HCT116 (cell line): ENCODE results near the gene ANKRD55. TPM values are rescaled to one million over a fixed set of nuclear protein-coding genes. Genes with fewer than 3 reads are reported as not detected.

Experiments
- ATAC-seq: fragments of 200-7000 bp; cut with Tn5 transposase; 2 replicates; pipeline ENCODE4 v1.9.1; 2020; ENCODE audit warnings: mild to moderate bottlenecking, moderate library complexity
- BruUV-seq: library from RNA; stranded (reverse); fragments of 400-500 nt; replicated peaks from 2 replicates; lab custom pipeline; 2021; lab: Mats Ljungman, UMichigan
- CTCF ChIA-PET: fragments of 300-600 bp; sonication (Branson Sonifier 250); formaldehyde crosslinking; loops from one replicate; lab custom pipeline; 2021; ENCODE audit warnings: antibody characterized with exemption; lab: Charles Lee
- POLR2A ChIA-PET: fragments of 300-600, 350-600 bp; sonication (Branson Sonifier 250); formaldehyde crosslinking; loops from one replicate; lab custom pipeline; 2021; ENCODE audit warnings: antibody characterized with exemption; lab: Charles Lee
- RAD21 ChIA-PET, 2 experiments: fragments of 300-600 bp; sonication (Branson Sonifier 250); formaldehyde crosslinking; loops; one replicate each; lab custom pipeline; 2023; ENCODE audit warnings: low total read pairs in 2 of 2; ENCODE audit not compliant: uncharacterized antibody in 2 of 2, unreplicated experiment in 2 of 2, low non-redundant PET in 1 of 2; lab: Charles Lee
- DNase-seq: peaks from one replicate; pipeline ENCODE4 v3.0.0-alpha.2; 2010; ENCODE audit warnings: low read depth, low spot score
- H2AFZ ChIP-seq: fragments of 200-600 bp; shearing (Covaris generic), sonication (generic); 2 replicates; pipeline ENCODE4 v1.6.1; 2017; ENCODE audit warnings: low read depth, mixed run types, mixed read lengths, antibody characterized with exemption, low read length; ENCODE audit not compliant: poor library complexity, severe bottlenecking
- H3K27ac ChIP-seq: 2 replicates; pipeline ENCODE4 v1.5.1; 2012; ENCODE audit warnings: low read depth, low read length
- H3K27me3 ChIP-seq: fragments of 200-600 bp; sonication (generic); 2 replicates; pipeline ENCODE4 v1.6.1; 2016; ENCODE audit warnings: mixed run types, low read length, mixed read lengths; ENCODE audit not compliant: insufficient read depth
- H3K36me3 ChIP-seq, 2 experiments: fragments of 200-500 bp in 1 of 2; fragments of 200-600 bp in 1 of 2; sonication (Bioruptor generic) in 1 of 2; sonication (generic) in 1 of 2; 2 replicates each; pipeline versions ENCODE4 v1.5.1 to v1.6.1; 2014 to 2016; ENCODE audit warnings: low read length in 2 of 2, inconsistent platforms in 1 of 2, mixed read lengths in 1 of 2, mixed run types in 1 of 2; ENCODE audit not compliant: insufficient read depth in 2 of 2, control insufficient read depth in 1 of 2
- H3K4me1 ChIP-seq, 2 experiments: fragments of 200-600 bp in 1 of 2; sonication (generic) in 1 of 2; 2 replicates each; pipeline versions ENCODE4 v1.5.1 to v1.6.1; 2012 to 2017; ENCODE audit warnings: low read length in 2 of 2, inconsistent platforms in 1 of 2, mild to moderate bottlenecking in 1 of 2, mixed read lengths in 1 of 2, mixed run types in 1 of 2, moderate library complexity in 1 of 2; ENCODE audit not compliant: insufficient read depth in 2 of 2, control insufficient read depth in 1 of 2
- H3K4me2 ChIP-seq: fragments of 200-600 bp; sonication (generic); 2 replicates; pipeline ENCODE4 v1.6.1; 2017; ENCODE audit warnings: mixed run types, low read length, mixed read lengths
- H3K4me3 ChIP-seq, 2 experiments: fragments of 200-600 bp in 1 of 2; sonication (generic) in 1 of 2; replicated peaks in 1 of 2; 2 replicates each; pipeline ENCODE4 v1.5.1; 2011 to 2016; ENCODE audit warnings: low read length in 2 of 2, control low read depth in 1 of 2, low read depth in 1 of 2, mild to moderate bottlenecking in 1 of 2, mixed read lengths in 1 of 2, mixed run types in 1 of 2
- H3K79me2 ChIP-seq: fragments of 200-600 bp; sonication (generic); 2 replicates; pipeline ENCODE4 v1.6.1; 2017; ENCODE audit warnings: mild to moderate bottlenecking, mixed run types, low read length, moderate library complexity, mixed read lengths; ENCODE audit not compliant: insufficient read depth
- H3K9ac ChIP-seq: fragments of 200-600 bp; sonication (generic); 2 replicates; pipeline ENCODE4 v1.6.1; 2016; ENCODE audit warnings: low read length, mixed read lengths
- H3K9me2 ChIP-seq: fragments of 200-600 bp; sonication (generic), shearing (Covaris generic); 2 replicates; pipeline ENCODE4 v1.6.1; 2017; ENCODE audit warnings: mixed run types, mild to moderate bottlenecking, moderate library complexity; ENCODE audit not compliant: insufficient read depth
- H3K9me3 ChIP-seq, 2 experiments: fragments of 200-500 bp in 1 of 2; fragments of 200-600 bp in 1 of 2; sonication (Bioruptor generic) in 1 of 2; sonication (generic) in 1 of 2; 2 replicates each; pipeline ENCODE4 v1.6.1; 2014 to 2017; ENCODE audit warnings: low read length in 2 of 2, mixed read lengths in 2 of 2, inconsistent platforms in 1 of 2, low read depth in 1 of 2, mild to moderate bottlenecking in 1 of 2, mixed run types in 1 of 2, moderate library complexity in 1 of 2; ENCODE audit not compliant: control insufficient read depth in 1 of 2, insufficient read depth in 1 of 2
- H4K20me1 ChIP-seq: fragments of 200-600 bp; sonication (generic), shearing (Covaris generic); 2 replicates; pipeline ENCODE4 v1.6.1; 2017; ENCODE audit warnings: mixed run types, mild to moderate bottlenecking, moderate library complexity; ENCODE audit not compliant: insufficient read depth
- CEBPB ChIP-seq: IDR thresholded peaks from 2 replicates; pipeline ENCODE4 v1.6.1; 2012; ENCODE audit warnings: low read depth
- EZH2 ChIP-seq: fragments of 200-600 bp; sonication (generic); IDR thresholded peaks from 2 replicates; pipeline ENCODE4 v1.6.1; 2017; ENCODE audit warnings: antibody characterized with exemption, mixed run types
- JUND ChIP-seq: IDR thresholded peaks from 2 replicates; pipeline ENCODE4 v1.6.1; 2012
- POLR2A ChIP-seq: IDR thresholded peaks from 2 replicates; pipeline ENCODE4 v1.7.0; 2011; ENCODE audit warnings: borderline replicate concordance; ENCODE audit not compliant: insufficient read depth, insufficient read length; ENCODE audit errors: extremely low read depth
- SIN3A ChIP-seq: IDR thresholded peaks from 2 replicates; pipeline ENCODE4 v1.6.1; 2012; ENCODE audit warnings: low read depth
- ZFX ChIP-seq: fragments of 450-650 bp; IDR thresholded peaks from 2 replicates; pipeline ENCODE4 v1.6.1; 2017
- ZNF274 ChIP-seq: fragments of 200-500 bp; sonication (Bioruptor generic); IDR thresholded peaks from 2 replicates; pipeline ENCODE4 v1.6.1; 2014; ENCODE audit warnings: mild to moderate bottlenecking, low read depth, low read length, inconsistent platforms
- intact Hi-C: fragments of 100-400 bp; cut with micrococcal nuclease; formaldehyde crosslinking; loops from 2 replicates; pipeline ENCODE4 v1.10.0; 2022
- total RNA-seq: library from RNA; stranded (reverse); gene quantifications from one replicate; pipeline ENCODE4 v1.2.1, GENCODE V29; 2021; ENCODE audit not compliant: unreplicated experiment
- TF ChIP-seq, protein P1 (sequence below): IDR thresholded peaks from 2 replicates; pipeline ENCODE4 v1.6.1; 2012; ENCODE audit warnings: low read depth
- TF ChIP-seq, protein P2 (sequence below): IDR thresholded peaks from 2 replicates; pipeline ENCODE4 v1.6.1; 2012
- TF ChIP-seq, protein P3 (sequence below), 3 experiments: fragments of 200-600 bp in 1 of 3; sonication (generic) in 1 of 3; IDR thresholded peaks in 2 of 3; conservative IDR thresholded peaks in 1 of 3; 2 replicates each; pipeline ENCODE4 v1.5.1; 2012 to 2017; ENCODE audit warnings: low read depth in 2 of 3, low read length in 2 of 3, antibody characterized with exemption in 1 of 3, borderline replicate concordance in 1 of 3, control low read depth in 1 of 3, mild to moderate bottlenecking in 1 of 3, mixed read lengths in 1 of 3, mixed run types in 1 of 3, moderate library complexity in 1 of 3; ENCODE audit not compliant: insufficient read depth in 1 of 3

ANKRD55 gene
- total RNA-seq, 1 experiment from 2014 or later, result not detected

DNA sequence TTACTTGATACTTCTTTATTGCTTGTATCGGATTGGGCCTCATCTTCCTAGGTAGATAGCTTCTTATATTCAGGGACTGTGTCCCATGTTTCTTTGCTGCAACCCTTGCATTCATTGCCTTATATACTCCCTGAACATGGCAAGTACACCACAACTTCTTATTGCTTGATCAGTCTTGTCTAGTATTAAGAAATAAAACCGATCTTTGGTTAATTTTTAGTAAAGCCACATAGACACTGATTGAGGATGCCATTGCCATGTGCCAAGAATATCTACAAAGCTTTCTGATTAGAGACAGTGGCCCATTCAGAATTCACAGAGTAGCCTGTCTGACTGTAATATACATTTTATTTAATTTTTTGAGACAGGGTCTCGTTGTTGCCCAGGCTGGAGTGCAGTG, 34.7 kb upstream of the ANKRD55 start:
- DNase-seq (no peak), ATAC-seq (no peak)
- H3K36me3 ChIP-seq, result no peaks in the 10 kb centered on the region
- H3K79me2 ChIP-seq, result no peaks in the 10 kb centered on the region
- RAD21 ChIA-PET, result no interaction called here
- H3K9ac ChIP-seq, result no peak overlapping the region
- H3K9me2 ChIP-seq, result no peaks in the 10 kb centered on the region
- CTCF ChIA-PET, result interaction anchor here (7.8 kb wide), 1 partner anchor 570 kb away, joined by 124 read pairs; no protein-coding TSS in a partner anchor
- no TSS peak for BruUV-seq
- peaks cover 0 to 6% of the 10 kb centered on the region in 2 experiments; a peak in 1 of 4 replicates for H3K4me1 ChIP-seq
- H3K4me2 ChIP-seq, result no peak overlapping the region
- no peak for TF ChIP-seq JUND
- TF ChIP-seq, protein P1, sequence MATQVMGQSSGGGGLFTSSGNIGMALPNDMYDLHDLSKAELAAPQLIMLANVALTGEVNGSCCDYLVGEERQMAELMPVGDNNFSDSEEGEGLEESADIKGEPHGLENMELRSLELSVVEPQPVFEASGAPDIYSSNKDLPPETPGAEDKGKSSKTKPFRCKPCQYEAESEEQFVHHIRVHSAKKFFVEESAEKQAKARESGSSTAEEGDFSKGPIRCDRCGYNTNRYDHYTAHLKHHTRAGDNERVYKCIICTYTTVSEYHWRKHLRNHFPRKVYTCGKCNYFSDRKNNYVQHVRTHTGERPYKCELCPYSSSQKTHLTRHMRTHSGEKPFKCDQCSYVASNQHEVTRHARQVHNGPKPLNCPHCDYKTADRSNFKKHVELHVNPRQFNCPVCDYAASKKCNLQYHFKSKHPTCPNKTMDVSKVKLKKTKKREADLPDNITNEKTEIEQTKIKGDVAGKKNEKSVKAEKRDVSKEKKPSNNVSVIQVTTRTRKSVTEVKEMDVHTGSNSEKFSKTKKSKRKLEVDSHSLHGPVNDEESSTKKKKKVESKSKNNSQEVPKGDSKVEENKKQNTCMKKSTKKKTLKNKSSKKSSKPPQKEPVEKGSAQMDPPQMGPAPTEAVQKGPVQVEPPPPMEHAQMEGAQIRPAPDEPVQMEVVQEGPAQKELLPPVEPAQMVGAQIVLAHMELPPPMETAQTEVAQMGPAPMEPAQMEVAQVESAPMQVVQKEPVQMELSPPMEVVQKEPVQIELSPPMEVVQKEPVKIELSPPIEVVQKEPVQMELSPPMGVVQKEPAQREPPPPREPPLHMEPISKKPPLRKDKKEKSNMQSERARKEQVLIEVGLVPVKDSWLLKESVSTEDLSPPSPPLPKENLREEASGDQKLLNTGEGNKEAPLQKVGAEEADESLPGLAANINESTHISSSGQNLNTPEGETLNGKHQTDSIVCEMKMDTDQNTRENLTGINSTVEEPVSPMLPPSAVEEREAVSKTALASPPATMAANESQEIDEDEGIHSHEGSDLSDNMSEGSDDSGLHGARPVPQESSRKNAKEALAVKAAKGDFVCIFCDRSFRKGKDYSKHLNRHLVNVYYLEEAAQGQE, result no peak
- no peak for TF ChIP-seq ZNF274
- TF ChIP-seq, protein P2, sequence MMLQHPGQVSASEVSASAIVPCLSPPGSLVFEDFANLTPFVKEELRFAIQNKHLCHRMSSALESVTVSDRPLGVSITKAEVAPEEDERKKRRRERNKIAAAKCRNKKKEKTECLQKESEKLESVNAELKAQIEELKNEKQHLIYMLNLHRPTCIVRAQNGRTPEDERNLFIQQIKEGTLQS, result no peak
- TF ChIP-seq, protein P3, sequence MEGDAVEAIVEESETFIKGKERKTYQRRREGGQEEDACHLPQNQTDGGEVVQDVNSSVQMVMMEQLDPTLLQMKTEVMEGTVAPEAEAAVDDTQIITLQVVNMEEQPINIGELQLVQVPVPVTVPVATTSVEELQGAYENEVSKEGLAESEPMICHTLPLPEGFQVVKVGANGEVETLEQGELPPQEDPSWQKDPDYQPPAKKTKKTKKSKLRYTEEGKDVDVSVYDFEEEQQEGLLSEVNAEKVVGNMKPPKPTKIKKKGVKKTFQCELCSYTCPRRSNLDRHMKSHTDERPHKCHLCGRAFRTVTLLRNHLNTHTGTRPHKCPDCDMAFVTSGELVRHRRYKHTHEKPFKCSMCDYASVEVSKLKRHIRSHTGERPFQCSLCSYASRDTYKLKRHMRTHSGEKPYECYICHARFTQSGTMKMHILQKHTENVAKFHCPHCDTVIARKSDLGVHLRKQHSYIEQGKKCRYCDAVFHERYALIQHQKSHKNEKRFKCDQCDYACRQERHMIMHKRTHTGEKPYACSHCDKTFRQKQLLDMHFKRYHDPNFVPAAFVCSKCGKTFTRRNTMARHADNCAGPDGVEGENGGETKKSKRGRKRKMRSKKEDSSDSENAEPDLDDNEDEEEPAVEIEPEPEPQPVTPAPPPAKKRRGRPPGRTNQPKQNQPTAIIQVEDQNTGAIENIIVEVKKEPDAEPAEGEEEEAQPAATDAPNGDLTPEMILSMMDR (IDR thresholded peaks at IDR 0.05 in 2 of 3, conservative IDR thresholded peaks at IDR 0.05 in 1 of 3; ENCODE audit: borderline replicate concordance in 1 of 3, insufficient read depth in 1 of 3, low read depth in 2 of 3, low read length in 2 of 3), result no peak
- no peak for TF ChIP-seq SIN3A
- no peak for TF ChIP-seq EZH2
- no peak for TF ChIP-seq POLR2A
- no peak for TF ChIP-seq ZFX
- no peak for TF ChIP-seq CEBPB
- intact Hi-C loops, result no loop called here
- H3K27me3 ChIP-seq, result no peaks in the 10 kb centered on the region
- H3K4me3 ChIP-seq, result no peak overlapping the region
- H3K27ac ChIP-seq, result no peak overlapping the region
- no peak overlapping the region for H2AFZ ChIP-seq
- H3K9me3 ChIP-seq, result no peaks in the 10 kb centered on the region
- no peaks in the 10 kb centered on the region for H4K20me1 ChIP-seq
- POLR2A ChIA-PET, result no interaction called here
